Motor neuron (in vitro differentiated cells): ENCODE results near the gene SPRR4. TPM values are rescaled to one million over a fixed set of nuclear protein-coding genes. Genes with fewer than 3 reads are reported as not detected.

Experiments used
- ATAC-seq, 8 experiments: fragments of 200-7000 bp; cut with Tn5 transposase; replicated peaks in 6 of 8; 2 replicates each; pipeline ENCODE4 v1.8.0; 2021; ENCODE audit warnings: mild to moderate bottlenecking in 8 of 8, moderate library complexity in 8 of 8
- H3K27ac ChIP-seq, 2 donors: fragments of 250-450 bp; sonication (Bioruptor Pico); 2 replicates each; pipeline ENCODE4 v1.9.0; 2021; ENCODE audit warnings: antibody characterized with exemption in 2 of 2, mild to moderate bottlenecking in 2 of 2, moderate library complexity in 1 of 2
- H3K4me1 ChIP-seq, 2 donors: fragments of 250-450 bp; sonication (Bioruptor Pico); replicated peaks in 1 of 2; 2 replicates each; pipeline ENCODE4 v1.6.1; 2021; ENCODE audit warnings: antibody characterized with exemption in 2 of 2, mild to moderate bottlenecking in 2 of 2, moderate library complexity in 1 of 2
- H3K4me3 ChIP-seq, 5 donors: fragments of 250-450 bp; sonication (Bioruptor Pico); 2 replicates each; pipeline ENCODE4 v1.9.0; 2021; ENCODE audit warnings: antibody characterized with exemption in 5 of 5, mild to moderate bottlenecking in 5 of 5, moderate library complexity in 4 of 5
- WGBS, 10 experiments: fragments of 450-650 bp; shearing (Covaris generic); methylation state at CpG; one replicate each; pipeline ENCODE4 v1.0.0; 2022; 5-methylcytosine and 5-hydroxymethylcytosine counted together
- in situ Hi-C, 9 experiments: fragments of 400-800 bp; cut with MboI; loops; one replicate each; pipeline ENCODE4 v1.15.0; 2021; ENCODE audit warnings: low sequenced_read_pairs in 9 of 9, low pct_unique_long_range_greater_than_20kb in 2 of 9; ENCODE audit not compliant: unreplicated experiment in 9 of 9
- total RNA-seq, 8 experiments: library from RNA; unstranded; fragments of 300-600 nt; gene quantifications; 2 replicates each; pipeline versions ENCODE4 v1.2.3 to v1.2.4, GENCODE V29; 2022

Gene SPRR4
- total RNA-seq, 8 experiments from 2014 or later, result 0.29 to 1.7 TPM; not detected in 6

- Histone ChIP-seq H3K27ac (no peak overlapping the region), H3K4me1 (no peaks in the 10 kb centered on the region), H3K4me3 (no peak overlapping the region)
- ATAC-seq, result no peak
- WGBS, 10 experiments, result 0 to 72% (median 50%) methylated on average over 1 to 7 of the region's 7 CpGs; no CpG with 5 or more reads in 2 of the 10 experiments
- in situ Hi-C loops, result no loop called here
Measured at GRCh38 chr1:152953761-152954160, 16.7 kb upstream of the SPRR4 start.

GRCh38 chr1:152954436-152954835 is 16.0 kb upstream of the SPRR4 start:
- in situ Hi-C loops, result no loop called here
- 0 to 79% (median 55%) methylated on average over 1 to 5 of the region's 6 CpGs; no CpG with 5 or more reads in 1 of the 10 experiments for WGBS, 10 experiments
- H3K27ac ChIP-seq, result no peak overlapping the region
- no peaks in the 10 kb centered on the region for H3K4me1 ChIP-seq
- H3K4me3 ChIP-seq, result no peak overlapping the region
- peak in 1 of 8 experiments; percentile 57 for ATAC-seq

GRCh38 chr1:152957561-152957960 is 12.9 kb upstream of the SPRR4 start:
- ATAC-seq, result no peak
- H3K4me3 ChIP-seq, result no peak overlapping the region
- WGBS, 10 experiments, result 17 to 83% (median 60%) methylated on average over 1 to 3 of the region's 3 CpGs; no CpG with 5 or more reads in 3 of the 10 experiments
- no peak overlapping the region for H3K27ac ChIP-seq
- in situ Hi-C loops, result no loop called here
- H3K4me1 ChIP-seq, result no peaks in the 10 kb centered on the region

GRCh38 chr1:152959273-152959672 is 11.2 kb upstream of the SPRR4 start:
- 0 to 100% (median 68%) methylated on average over 1 to 3 of the region's 3 CpGs; no CpG with 5 or more reads in 3 of the 10 experiments for WGBS, 10 experiments
- Histone ChIP-seq H3K4me1 (no peaks in the 10 kb centered on the region), H3K27ac (no peak overlapping the region), H3K4me3 (no peak overlapping the region)
- in situ Hi-C loops, result no loop called here
- ATAC-seq, result no peak

- in situ Hi-C loops, result no loop called here
- WGBS, 10 experiments, result 43 to 94% (median 70%) methylated on average over 1 to 10 of the region's 10 CpGs; no CpG with 5 or more reads in 4 of the 10 experiments
- ATAC-seq, result no peak
Measured at GRCh38 chr1:152959801-152960451, 10.5 kb upstream of the SPRR4 start.

GRCh38 chr1:152960452-152961044 is 9.9 kb upstream of the SPRR4 start:
- in situ Hi-C loops, result no loop called here
- no peak for ATAC-seq
- 0 to 92% (median 54%) methylated on average over 1 to 9 of the region's 10 CpGs; no CpG with 5 or more reads in 1 of the 10 experiments for WGBS, 10 experiments

More at GRCh38 chr1:152959801-152960451, 10.5 kb upstream of the SPRR4 start:
- no peak overlapping the region for H3K4me3 ChIP-seq
- no peak overlapping the region for H3K27ac ChIP-seq
- H3K4me1 ChIP-seq, result no peaks in the 10 kb centered on the region

GRCh38 chr1:152961226-152961891 is 9.1 kb upstream of the SPRR4 start:
- H3K27ac ChIP-seq, result no peak overlapping the region
- H3K4me3 ChIP-seq, result no peak overlapping the region
- ATAC-seq, result no peak
- no peaks in the 10 kb centered on the region for H3K4me1 ChIP-seq
- WGBS, 10 experiments, result 0 to 92% (median 68%) methylated on average over 2 to 7 of the region's 7 CpGs; no CpG with 5 or more reads in 2 of the 10 experiments
- in situ Hi-C loops, result no loop called here

More at GRCh38 chr1:152960452-152961044, 9.9 kb upstream of the SPRR4 start:
- Histone ChIP-seq H3K4me3 (no peak overlapping the region), H3K4me1 (no peaks in the 10 kb centered on the region), H3K27ac (no peak overlapping the region)

GRCh38 chr1:152962876-152963415 is 7.5 kb upstream of the SPRR4 start:
- Histone ChIP-seq H3K4me1 (no peaks in the 10 kb centered on the region), H3K27ac (no peak overlapping the region), H3K4me3 (no peak overlapping the region)
- WGBS, 10 experiments, result 0 to 86% (median 61%) methylated on average over 1 to 2 of the region's 2 CpGs; no CpG with 5 or more reads in 3 of the 10 experiments
- in situ Hi-C loops, result no loop called here
- no peak for ATAC-seq

GRCh38 chr1:152964536-152964935 is 5.9 kb upstream of the SPRR4 start:
- in situ Hi-C loops, result no loop called here
- no peaks in the 10 kb centered on the region for H3K4me1 ChIP-seq
- ATAC-seq, result no peak
- 0 to 55% (median 11%) methylated on average over 1 of the region's 1 CpG; no CpG with 5 or more reads in 3 of the 10 experiments for WGBS, 10 experiments
- no peak overlapping the region for H3K27ac ChIP-seq
- H3K4me3 ChIP-seq, result no peak overlapping the region

- no peak overlapping the region for H3K27ac ChIP-seq
- WGBS, 10 experiments, result 5 to 70% (median 30%) methylated on average over 1 to 4 of the region's 4 CpGs; no CpG with 5 or more reads in 1 of the 10 experiments
- in situ Hi-C loops, result no loop called here
- H3K4me3 ChIP-seq, result no peak overlapping the region
- no peaks in the 10 kb centered on the region for H3K4me1 ChIP-seq
- ATAC-seq, result no peak
Measured at GRCh38 chr1:152965853-152966252, 4.6 kb upstream of the SPRR4 start.

- in situ Hi-C loops, result no loop called here
- ATAC-seq, result peak in 2 of 8 experiments; percentile 71 to 80
Measured at GRCh38 chr1:152967201-152967600, 3.2 kb upstream of the SPRR4 start.

GRCh38 chr1:152968248-152968647 is 2.2 kb upstream of the SPRR4 start:
- no peak overlapping the region for H3K4me3 ChIP-seq
- no peak overlapping the region for H3K27ac ChIP-seq
- WGBS, 10 experiments, result 0 to 60% (median 10%) methylated on average over 1 to 2 of the region's 2 CpGs; no CpG with 5 or more reads in 2 of the 10 experiments
- ATAC-seq, result no peak
- in situ Hi-C loops, result no loop called here
- H3K4me1 ChIP-seq, result no peaks in the 10 kb centered on the region

More at GRCh38 chr1:152967201-152967600, 3.2 kb upstream of the SPRR4 start:
- Histone ChIP-seq H3K4me1 (no peaks in the 10 kb centered on the region), H3K27ac (no peak overlapping the region), H3K4me3 (no peak overlapping the region)
- 10 to 80% (median 50%) methylated on average over 2 to 7 of the region's 7 CpGs; no CpG with 5 or more reads in 5 of the 10 experiments for WGBS, 10 experiments

- 0 to 11% (median 0%) methylated on average over 1 of the region's 2 CpGs; no CpG with 5 or more reads in 7 of the 10 experiments for whole genome bisulfite sequencing, 10 experiments
- H3K4me3 ChIP-seq, result no peak overlapping the region
- peak in 2 of 8 experiments; percentile 74 to 89 for ATAC-seq
- no peak overlapping the region for H3K27ac ChIP-seq
- no peaks in the 10 kb centered on the region for H3K4me1 ChIP-seq
- in situ Hi-C loops, result no loop called here
Measured at GRCh38 chr1:152969036-152969435, 1.4 kb upstream of the SPRR4 start.
